ENCODE measurements around the gene NR2E1.

NR2E1 gene

DNA sequence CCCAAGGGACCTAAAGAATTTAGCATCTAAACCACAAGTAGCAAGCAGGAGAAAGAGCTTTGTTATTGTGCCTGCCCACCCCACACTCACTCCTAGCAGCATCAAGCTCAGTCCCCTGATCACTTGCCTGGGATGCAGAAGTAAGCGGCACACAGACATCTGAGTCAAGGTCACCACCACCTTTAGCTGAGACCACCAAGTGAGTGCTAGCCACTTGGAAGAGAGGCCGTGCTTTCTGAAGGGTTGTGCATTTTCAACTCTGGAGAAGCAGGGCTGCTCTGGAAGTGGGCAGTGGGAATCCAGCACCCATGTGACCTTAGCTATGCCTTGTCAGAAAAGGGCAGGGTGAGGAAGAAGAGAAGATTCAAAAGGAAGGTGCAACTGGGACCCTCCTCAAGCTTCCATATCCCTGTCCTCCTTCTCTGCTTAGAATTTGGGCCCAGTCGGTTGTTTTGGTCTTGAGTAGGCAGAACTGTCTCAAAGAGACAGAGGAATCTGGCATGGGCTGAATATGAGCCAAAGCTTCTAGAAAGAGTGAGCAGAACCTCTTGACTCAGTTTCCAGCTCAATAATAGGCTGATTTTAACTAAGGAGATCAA lies 6.2 kb downstream of the NR2E1 start:
- DNase-seq = no peak

DNA sequence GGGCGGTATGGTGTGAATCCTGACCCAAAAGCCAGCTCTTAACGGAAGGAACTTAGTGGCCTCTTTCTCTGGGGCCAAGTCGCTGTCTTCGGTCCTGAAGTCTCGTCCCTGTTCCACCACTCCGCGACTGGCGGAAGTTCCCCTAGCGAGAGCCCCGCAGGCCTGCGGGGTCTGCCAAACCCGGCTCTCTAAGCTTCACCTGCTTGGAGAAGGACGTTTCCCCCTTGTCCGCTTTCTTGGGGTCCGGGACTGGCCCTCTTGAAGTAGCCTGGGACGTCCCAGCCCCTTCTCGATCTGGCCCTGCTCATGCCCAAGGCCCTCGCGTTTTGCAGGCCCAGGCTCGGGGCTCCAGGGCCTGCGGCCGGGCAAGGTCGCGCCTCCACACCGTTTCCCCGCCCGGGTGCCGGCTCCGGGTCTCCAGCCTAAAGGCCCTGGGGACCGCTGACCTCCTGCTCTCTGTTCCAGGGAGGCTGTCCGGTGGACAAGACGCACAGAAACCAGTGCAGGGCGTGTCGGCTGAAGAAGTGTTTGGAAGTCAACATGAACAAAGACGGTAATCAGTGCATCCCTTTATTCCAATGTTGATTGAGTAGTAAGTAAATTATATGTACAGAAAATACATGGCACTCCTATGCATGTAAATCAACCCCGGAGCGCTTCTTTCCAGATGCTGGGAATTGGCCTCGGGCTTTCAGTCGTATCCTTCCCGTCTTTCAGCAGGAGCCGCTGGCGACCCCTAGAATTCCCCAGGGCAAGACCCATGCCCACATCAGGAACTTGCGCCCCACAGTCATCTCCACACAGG lies 8.8 kb downstream of the NR2E1 start:
- DNase-seq = peak; percentile 54

DNA sequence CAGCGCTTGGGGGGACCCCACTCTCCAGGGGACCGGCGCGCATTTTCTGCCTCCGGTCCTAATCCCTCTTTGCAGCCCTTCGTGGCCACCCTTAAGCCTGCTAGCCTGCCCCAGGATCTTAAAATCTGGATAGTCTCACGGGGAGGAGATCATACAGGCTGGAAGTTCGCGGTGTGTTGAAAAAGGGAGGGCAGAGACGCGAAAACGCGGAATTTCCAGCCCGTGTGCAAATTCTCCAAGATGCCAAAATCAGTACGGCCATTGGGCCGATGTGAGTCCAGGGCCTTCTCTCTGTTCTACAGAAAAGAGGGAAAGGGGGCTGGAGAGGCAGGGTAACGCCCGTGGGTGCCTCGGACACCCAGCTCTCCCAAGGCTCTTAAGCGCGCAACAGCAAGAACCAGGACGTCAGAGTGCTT lies 9.4 kb downstream of the NR2E1 start:
- DNase-seq = no peak

DNA sequence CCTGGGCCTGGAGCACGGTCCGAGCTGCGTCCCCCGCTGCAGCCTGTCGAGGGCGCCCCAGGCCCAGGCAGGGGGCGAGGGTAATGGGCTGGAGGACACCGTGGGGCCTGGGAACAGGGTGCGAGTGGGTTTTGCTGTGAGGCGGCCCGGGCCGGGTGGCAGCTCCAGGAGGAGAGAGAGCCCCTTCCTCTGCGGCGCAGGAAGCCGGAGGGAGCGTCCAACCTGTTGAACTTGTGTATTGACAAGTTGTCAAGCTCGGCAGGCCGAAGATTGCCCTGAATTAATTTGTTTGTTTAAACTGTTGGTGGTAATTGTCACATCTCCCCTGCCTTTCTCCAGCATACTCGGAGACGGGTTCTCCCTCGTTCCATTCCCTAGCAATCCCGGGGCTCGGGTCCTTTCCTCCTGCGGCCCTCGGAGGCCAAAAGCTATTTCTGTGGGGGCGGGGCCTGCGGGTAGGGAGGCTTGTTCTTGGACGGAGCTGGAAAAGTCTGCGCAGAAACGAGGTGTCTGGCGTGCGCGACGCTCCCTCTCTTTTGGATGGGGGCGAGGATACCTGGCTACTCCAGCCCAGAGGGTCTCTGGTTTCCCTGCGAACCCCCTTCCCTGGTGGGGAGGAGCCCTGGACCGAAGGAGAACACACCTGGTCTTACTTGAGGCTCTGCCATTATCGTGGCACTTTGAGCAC lies 9.9 kb downstream of the NR2E1 start:
- no peak for DNase-seq

DNA sequence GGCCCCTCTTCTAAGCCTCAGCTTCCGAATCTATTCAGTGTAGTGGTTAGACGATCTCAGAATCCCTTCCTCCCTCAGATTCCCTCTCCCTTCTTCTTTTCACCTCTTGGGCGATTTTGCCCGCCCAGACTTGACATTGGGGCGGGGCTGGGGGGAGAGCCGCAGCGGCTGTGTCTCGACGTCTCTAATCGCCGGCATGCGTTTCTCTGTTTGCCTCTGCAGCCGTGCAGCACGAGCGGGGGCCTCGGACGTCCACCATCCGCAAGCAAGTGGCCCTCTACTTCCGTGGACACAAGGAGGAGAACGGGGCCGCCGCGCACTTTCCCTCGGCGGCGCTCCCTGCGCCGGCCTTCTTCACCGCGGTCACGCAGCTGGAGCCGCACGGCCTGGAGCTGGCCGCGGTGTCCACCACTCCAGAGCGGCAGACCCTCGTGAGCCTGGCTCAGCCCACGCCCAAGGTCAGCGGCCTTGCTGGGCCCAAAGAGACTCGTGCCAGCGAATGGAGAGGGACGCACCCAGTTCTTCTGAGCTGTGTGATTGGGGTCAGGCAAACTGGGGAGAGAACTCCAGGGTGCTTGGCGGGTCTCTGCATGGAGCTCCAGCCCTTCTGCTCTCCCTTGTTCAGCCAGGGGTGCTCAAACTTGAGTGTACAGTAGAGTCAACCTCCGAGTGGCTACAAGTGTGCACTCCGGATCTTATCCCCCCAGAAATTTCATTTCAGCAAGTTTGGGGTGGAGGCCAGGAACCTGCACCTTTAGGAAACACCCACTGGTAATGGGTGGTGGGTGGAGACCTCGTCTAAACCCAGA lies 10.7 kb downstream of the NR2E1 start:
- DNase-seq = no peak

DNA sequence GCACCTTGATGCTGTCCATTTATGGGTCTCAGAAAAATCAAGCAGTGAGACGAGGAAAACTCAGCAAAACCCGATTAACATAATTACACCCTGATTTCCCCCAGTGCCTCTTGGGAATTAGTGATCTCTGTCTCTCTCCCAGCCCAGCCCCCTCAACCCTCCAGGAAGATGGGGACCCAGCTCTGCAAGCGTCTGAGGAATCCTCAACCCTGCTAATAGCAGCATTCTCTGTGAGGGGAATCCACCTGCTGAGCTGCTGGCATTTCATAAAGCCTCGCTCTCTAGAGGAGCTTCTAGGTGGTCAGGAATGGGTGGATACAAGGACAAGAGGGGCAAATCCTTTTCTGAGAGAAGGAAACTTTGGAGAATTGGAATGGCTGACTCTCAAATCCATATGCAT lies 13.9 kb downstream of the NR2E1 start:
- no peak for DNase-seq

DNA sequence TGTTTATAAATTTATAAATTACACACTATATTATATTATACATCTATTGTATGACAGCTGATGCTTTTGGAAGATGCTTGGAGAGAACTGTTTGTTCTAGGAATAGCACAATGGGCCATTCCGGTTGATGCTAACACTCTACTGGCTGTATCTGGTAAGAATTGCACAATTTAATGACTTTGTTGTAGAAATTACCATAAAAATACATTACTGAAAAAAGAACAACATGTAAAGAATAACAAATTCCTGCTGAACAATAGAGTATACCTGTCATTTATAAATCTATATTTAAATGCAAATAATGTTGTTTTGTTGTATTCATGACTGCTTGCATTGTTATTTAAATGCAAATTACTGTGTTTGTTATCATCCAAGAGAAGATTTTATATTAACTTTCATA lies 14.4 kb downstream of the NR2E1 start:
- DNase-seq = no peak

DNA sequence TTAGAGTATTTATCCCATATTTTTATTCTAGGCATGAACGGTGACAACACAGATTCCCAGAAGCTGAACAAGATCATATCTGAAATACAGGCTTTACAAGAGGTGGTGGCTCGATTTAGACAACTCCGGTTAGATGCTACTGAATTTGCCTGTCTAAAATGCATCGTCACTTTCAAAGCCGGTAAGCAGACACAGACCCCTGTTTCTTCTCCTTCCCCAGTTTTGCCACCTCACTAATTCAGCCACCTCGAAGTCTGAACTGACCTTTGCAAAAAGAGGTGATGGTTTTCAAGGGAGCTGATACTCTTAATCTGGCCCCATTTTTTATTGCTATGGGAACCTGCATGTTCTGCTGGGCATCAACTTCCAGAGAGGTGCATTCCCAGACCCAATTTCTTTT lies 15.0 kb downstream of the NR2E1 start:
- no peak for DNase-seq

DNA sequence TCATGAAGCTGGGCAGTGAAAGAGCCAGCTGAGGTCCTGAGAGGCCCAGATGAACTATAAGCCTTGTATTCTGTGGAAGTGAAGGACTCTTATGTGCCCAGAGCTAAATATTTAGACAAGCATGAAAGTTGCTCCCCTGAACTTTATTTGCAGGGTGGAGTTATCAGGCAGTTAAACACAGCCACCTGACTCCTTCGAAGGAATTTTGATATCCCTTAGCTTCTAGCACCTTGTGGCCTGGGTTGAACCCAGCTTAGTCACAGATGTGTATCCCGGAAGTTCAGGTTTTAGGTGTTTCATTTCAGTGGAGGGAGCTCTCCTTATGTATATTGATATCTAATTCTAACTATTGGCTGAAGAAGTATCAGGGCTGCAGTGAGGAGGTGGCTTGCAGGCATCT lies 20.4 kb downstream of the NR2E1 start:
- DNase-seq = no peak

DNA sequence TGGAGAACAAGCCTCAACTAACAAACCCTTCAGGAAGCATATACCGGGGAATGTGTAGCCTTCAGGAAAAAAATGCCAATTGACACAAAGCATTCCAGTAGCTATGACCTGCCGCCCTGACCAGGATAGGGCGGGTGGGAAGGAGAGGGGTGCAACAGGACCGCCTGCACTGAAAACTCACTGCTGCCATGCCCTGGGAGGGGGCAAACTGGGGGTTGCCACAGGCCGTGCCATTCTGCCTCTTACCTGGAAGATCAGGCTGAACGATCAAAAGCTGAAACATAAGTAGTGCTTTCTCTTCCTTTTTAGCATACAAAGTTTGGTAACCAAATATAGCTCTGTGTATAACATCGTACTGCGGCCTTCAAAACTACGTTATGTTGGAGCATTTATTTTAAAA lies 21.7 kb downstream of the NR2E1 start:
- DNase-seq = no peak

DNA sequence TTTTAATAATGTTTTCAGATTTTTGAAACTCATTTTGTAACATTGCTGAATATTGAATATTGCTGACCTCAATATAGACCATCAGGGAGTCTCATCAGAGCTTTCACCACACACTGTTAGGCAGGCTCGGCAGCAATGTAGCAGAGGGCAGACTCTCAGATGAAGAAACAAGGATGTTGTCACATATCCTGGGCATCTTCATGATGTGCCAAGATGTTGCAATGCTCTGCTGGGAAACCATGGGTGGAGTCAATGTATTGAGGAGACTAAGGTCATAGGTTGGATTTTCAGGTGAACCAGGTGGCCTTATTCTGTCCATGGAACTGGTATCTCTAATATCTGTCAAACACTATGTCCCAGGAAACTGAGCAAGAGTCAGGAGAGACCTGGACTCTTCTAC lies 27.3 kb downstream of the NR2E1 start:
- DNase-seq = no peak

DNA sequence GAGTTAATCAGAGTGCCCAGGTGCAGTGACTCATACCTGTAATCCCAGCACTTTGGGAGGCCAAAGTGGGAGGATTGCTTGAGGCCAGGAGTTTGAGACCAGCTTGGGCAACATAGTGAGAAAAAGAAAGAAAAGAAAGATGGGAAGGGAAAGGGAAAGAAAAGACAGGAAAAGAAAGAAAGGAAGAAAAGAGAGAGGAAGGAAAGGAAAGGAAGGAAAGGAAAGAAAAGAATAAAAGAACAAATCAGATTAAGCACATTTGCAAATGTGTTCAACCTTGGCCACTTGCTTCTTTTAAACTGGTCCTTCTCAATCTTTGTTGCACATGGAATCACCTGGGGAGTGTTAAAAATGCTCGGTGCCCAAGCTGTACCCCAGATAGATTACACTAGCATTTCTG lies 28.0 kb downstream of the NR2E1 start:
- no peak for DNase-seq

DNA sequence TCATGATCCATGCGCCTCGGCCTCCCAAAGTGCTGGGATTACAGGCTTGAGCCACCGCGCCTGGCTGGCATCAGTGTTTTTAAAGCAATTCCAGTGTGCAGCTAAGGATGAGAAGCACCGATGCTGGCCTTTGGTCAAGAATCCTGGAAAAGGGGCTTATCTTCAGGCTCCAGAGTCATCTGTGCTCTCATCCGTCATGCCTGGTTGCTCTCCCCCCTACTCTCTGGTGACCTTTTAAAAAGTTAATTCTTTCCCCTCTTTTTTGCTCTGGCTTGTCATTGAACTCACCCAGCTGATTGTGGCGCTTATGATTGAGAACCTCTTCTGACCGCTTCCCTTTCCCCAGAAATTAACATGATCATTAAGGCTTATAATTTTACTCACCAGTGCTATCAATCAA lies 28.7 kb downstream of the NR2E1 start:
- no peak for DNase-seq

DNA sequence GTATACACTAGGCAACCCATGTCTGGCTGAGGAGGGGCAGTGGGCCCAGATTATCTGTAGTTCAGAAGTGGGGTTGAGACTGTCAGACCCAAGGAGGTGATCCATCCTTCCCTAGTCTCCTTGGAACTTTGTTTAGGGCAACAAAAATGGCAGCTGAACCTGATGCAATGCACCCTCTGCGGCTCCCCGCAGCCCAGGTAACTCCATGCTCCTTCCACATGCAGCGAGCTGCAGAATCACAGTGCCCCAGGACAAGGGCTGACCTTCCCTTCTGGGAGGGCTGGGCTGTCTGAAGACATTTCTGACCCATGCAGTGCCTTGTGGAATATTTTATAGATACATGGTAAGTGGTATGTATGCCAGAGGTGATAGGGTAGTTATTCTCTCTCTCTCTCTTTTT lies 29.4 kb downstream of the NR2E1 start:
- DNase-seq = no peak

DNA sequence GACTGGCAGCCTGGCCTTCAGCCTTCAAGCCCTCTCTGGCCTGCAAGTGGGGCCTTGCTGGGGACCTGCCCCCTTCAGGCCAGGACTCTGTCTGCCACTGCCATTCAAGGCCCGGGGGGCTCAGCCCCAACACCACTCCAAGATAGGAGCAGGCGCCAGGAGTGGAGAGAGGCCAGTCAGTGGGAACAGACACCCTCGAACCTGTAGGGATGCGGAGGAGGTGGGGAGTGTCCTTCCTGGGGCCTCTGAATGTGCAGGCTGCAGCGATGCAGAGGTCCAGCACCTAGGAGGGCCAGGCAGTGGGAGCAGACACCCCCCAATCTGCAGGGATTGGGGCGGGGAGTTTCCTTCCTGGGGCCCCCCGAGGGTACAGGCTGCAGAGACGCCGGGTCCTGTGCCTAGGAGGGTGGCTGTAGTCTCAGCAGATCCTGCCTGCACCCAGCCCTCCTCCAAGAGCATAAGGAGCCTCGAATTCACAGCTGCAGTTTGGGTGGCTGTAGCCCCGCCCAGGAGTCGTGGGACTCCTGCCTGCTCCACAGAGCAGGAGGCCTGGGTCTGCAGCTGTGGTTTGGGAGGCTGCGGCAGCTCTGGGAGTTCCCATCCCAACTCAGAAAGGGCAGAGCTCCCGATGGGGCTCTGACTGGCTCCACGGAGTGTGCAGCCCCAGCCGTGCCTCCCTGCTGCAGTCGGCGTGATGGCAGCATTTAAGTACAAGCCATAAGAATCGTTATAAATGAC lies 33.1 kb downstream of the NR2E1 start:
- DNase-seq = no peak

DNA sequence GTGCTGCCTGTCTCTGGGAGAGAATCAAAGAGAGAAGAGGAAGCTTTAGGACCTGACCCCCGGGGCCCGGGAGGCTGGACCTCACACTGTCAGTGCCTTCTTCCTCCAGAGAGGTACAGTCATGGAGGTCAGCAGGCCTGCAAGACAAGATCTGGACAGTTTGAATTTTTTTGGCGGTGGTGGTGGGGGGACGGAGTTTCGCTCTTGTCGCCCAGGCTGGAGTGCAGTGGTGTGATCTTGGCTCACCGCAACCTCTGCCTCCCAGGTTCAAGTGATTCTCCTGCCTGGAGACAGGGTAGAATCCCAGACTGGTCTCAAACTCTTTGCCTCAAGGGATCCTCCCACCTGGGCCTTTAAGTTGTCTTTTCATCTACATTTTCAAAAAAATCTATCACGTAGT lies 34.4 kb downstream of the NR2E1 start:
- no peak for DNase-seq

DNA sequence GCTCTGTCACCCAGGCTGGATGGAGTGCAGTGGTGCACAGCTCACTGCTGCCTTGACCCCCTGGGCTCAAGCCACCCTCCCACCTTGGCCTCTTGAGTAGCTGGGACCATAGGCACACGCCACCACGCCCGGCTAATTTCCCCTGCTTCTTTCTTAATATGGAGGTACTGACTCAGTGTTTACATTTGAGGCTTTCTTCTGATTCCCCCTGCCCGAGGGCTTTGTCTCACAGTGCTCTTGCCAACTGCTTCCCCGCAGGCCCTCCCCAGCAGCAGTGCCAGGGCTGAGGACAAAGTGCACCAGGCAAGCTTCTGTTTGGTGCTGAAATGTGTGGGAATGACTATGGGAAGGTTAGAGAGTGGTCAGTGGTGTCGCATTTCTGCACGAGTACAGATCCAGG lies 34.8 kb downstream of the NR2E1 start:
- peak; percentile 4 for DNase-seq

DNA sequence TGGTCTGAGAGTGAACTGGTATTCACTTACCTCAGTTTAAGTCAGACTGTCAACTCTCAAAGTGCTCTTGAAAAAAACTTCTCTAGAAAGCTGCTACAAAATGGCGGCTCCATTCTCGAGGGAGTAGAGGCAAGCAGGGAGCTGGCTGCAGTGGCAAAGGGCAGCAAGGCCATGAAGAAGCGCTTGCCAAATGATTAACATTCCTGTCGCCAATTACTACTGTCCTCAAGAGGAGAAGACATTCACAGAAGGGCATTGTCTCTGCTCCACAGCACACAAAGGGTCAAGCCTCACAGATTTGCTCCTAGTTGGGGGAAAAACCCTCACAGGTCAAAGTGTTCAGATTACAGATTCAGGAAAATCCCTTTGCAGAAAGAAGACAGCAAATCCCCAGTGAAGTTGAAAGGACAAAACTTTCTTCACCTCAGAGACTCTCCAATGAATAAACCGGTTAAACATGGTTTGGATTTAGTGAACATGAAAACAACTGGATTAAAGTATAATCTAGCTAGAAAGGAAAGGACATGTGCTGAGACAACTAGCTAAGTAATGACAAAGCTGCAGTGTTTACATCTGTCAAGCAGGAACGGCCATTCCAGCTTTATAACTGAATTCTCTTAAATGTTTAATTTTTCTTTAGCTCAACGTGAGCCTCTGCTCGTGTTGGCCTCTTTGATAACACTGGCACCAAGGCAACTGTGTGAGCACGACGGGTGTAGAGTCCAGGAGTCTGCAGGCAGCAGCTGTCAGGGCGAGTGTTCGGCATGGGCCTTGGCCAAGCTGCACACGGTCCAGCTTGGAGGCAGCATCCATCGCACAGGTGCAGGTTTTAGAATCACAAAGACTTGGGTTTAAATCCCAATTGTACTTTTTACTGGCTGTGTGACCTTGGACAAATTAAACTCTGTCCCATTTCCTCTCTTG lies 37.6 kb downstream of the NR2E1 start:
- DNase-seq = no peak

DNA sequence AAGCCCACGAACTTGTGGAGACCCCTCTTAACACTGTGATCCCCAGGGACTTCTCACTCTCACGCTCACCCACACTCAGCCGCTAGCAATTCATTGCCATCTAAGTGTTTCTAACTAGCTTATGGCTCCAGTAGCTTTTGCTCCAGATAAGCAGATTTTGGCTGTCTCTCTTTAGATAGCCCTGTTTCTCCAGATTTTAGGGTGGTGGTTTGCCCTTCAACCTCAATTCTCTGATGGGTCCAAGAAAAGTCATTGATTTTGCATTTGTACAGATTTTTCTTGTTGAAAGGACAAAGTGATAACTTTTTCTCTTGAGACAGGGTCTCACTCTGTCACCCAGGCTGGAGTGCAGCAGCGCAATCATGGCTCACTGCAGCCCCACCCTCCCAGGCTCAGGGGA lies 41.2 kb downstream of the NR2E1 start:
- no peak for DNase-seq

DNA sequence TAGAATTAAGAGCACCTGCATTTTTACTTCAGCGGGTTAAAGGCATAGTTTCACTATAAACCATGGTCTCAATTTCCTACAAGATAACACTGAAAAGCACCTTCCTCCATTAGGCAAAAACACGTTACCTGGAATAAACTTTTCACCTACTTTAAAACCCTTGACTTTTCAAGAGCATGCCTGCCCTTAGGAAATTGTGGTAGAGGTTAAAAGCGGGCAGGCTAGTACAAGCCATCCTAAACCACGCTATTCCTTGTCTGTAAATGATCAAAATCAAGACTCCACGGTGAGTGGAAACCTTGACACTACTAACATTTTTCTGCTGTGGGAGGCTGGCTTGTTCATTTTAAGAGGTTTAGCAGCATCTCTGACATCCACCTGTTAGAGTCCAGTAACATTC lies 43.9 kb downstream of the NR2E1 start:
- DNase-seq = no peak

DNA sequence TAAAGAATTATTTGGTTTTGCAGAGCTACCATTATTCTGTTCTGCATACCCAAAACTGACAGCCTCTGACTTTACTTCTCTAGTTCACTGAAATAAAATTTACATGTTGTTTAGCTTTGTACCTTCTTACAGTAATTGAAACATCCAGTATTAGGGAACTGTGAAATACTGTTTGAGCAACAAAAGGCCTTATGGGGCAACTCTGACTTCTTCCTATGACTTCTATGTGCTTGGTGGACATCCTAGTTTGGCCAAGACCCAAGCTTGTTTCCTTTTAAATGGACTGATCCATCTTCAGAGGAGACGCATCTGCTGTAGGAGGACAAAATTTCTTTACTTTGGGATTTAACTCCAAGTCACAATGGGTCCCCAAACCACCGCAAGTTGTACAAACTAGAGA lies 44.7 kb downstream of the NR2E1 start:
- no peak for DNase-seq

Data from fibroblast of skin of scalp (primary cell).